ENCODE measurements around the gene HNRNPDL.
A peak's percentile ranks its signal among the peaks of the same experiment; 100 is the strongest.
"Not testable (repeated sequence)": the region's sequence is repeated elsewhere in the genome, so short reads cannot be mapped to it uniquely, and the experiment has no call there.

Gene HNRNPDL

GRCh38 chr4:82388405-82388804 lies 41.9 kb downstream of the HNRNPDL start:
- Histone ChIP-seq H3K9ac (ENCODE audit: low read length in 2 of 2) (no peak overlapping the region), H3K27me3 (ENCODE audit: control insufficient read depth in 1 of 2, insufficient read depth in 2 of 2, low read length in 2 of 2) (no peaks in the 10 kb centered on the region), H3K27ac (ENCODE audit: low read length) (no peak overlapping the region), H3K36me3 (ENCODE audit: control insufficient read depth in 2 of 2, insufficient read depth in 2 of 2, low read length in 2 of 2) (no peaks in the 10 kb centered on the region), H3K4me3 (ENCODE audit: low read length in 2 of 2) (no peak overlapping the region), H3K9me3 (ENCODE audit: control insufficient read depth in 2 of 2, low read length in 2 of 2) (no peaks in the 10 kb centered on the region), H3K4me1 (ENCODE audit: control insufficient read depth, insufficient read depth, low read length) (no peaks in the 10 kb centered on the region)

DNA sequence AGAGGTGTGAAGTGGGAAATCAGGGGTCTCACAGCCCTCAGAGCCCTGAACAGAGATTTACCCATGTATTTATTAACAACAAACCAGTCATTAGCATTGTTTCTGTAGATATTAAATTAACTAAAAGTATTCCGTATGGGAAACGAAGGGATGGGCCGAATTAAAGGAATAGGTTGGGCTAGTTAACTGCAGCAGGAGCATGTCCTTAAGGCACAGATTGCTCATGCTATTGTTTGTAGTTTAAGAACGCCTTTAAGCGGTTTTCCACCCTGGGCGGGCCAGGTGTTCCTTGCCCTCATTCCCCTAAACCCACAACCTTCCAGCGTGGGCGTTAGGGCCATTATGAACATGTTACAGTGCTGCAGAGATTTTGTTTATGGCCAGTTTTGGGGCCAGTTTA lies 44.0 kb downstream of the HNRNPDL start:
- H3K4me3 ChIP-seq (ENCODE audit: low read length in 2 of 2); H3K9ac ChIP-seq (ENCODE audit: low read length in 2 of 2); H3K36me3 ChIP-seq (ENCODE audit: control insufficient read depth in 2 of 2, insufficient read depth in 2 of 2, low read length in 2 of 2); H3K27ac ChIP-seq (ENCODE audit: low read length); H3K9me3 ChIP-seq (ENCODE audit: control insufficient read depth in 2 of 2, low read length in 2 of 2); H3K27me3 ChIP-seq (ENCODE audit: control insufficient read depth in 1 of 2, insufficient read depth in 2 of 2, low read length in 2 of 2); H3K4me1 ChIP-seq (ENCODE audit: control insufficient read depth, insufficient read depth, low read length): not testable (repeated sequence)

GRCh38 chr4:82382751-82383150 lies 47.5 kb downstream of the HNRNPDL start:
- H3K9me3 ChIP-seq (ENCODE audit: control insufficient read depth in 2 of 2, low read length in 2 of 2): no peaks in the 10 kb centered on the region
- H3K36me3 ChIP-seq (ENCODE audit: control insufficient read depth in 2 of 2, insufficient read depth in 2 of 2, low read length in 2 of 2): no peaks in the 10 kb centered on the region
- no peak overlapping the region for H3K27ac ChIP-seq (ENCODE audit: low read length)
- no peaks in the 10 kb centered on the region for H3K27me3 ChIP-seq (ENCODE audit: control insufficient read depth in 1 of 2, insufficient read depth in 2 of 2, low read length in 2 of 2)
- H3K4me1 ChIP-seq (ENCODE audit: control insufficient read depth, insufficient read depth, low read length): no peaks in the 10 kb centered on the region
- H3K4me3 ChIP-seq (ENCODE audit: low read length in 2 of 2): no peak overlapping the region
- H3K9ac ChIP-seq (ENCODE audit: low read length in 2 of 2): no peak overlapping the region

GRCh38 chr4:82381661-82382296 lies 48.5 kb downstream of the HNRNPDL start:
- no peak overlapping the region for H3K27ac ChIP-seq (ENCODE audit: low read length)
- no peaks in the 10 kb centered on the region for H3K27me3 ChIP-seq (ENCODE audit: control insufficient read depth in 1 of 2, insufficient read depth in 2 of 2, low read length in 2 of 2)
- no peaks in the 10 kb centered on the region for H3K36me3 ChIP-seq (ENCODE audit: control insufficient read depth in 2 of 2, insufficient read depth in 2 of 2, low read length in 2 of 2)
- no peaks in the 10 kb centered on the region for H3K4me1 ChIP-seq (ENCODE audit: control insufficient read depth, insufficient read depth, low read length)
- H3K4me3 ChIP-seq (ENCODE audit: low read length in 2 of 2): no peak overlapping the region
- H3K9ac ChIP-seq (ENCODE audit: low read length in 2 of 2): no peak overlapping the region
- no peaks in the 10 kb centered on the region for H3K9me3 ChIP-seq (ENCODE audit: control insufficient read depth in 2 of 2, low read length in 2 of 2)

DNA sequence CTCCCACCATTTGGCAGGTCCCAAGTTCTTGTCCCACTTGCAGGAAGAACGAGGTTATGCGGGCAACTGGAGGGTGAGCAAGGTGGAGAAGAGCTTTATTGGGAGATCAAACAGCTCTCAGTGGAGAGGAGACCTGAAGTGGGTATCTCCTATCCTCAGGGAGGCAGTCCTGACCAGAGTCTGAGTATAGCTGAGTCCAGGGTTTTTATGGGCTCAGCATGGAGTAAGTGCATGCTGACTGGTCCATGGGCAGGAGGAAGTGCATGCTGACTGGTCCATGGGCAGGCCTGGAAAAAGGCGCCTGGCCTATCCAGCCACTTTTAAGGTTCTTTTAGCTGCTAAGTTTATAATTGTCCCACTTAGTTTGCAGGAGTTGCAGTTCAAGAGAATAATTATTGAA lies 49.0 kb downstream of the HNRNPDL start:
- H3K27me3 ChIP-seq (ENCODE audit: control insufficient read depth in 1 of 2, insufficient read depth in 2 of 2, low read length in 2 of 2): no peaks in the 10 kb centered on the region
- H3K36me3 ChIP-seq (ENCODE audit: control insufficient read depth in 2 of 2, insufficient read depth in 2 of 2, low read length in 2 of 2): no peaks in the 10 kb centered on the region
- no peak overlapping the region for H3K4me3 ChIP-seq (ENCODE audit: low read length in 2 of 2)
- no peak overlapping the region for H3K27ac ChIP-seq (ENCODE audit: low read length)
- no peak overlapping the region for H3K9ac ChIP-seq (ENCODE audit: low read length in 2 of 2)
- no peaks in the 10 kb centered on the region for H3K4me1 ChIP-seq (ENCODE audit: control insufficient read depth, insufficient read depth, low read length)
- H3K9me3 ChIP-seq (ENCODE audit: control insufficient read depth in 2 of 2, low read length in 2 of 2): no peaks in the 10 kb centered on the region

DNA sequence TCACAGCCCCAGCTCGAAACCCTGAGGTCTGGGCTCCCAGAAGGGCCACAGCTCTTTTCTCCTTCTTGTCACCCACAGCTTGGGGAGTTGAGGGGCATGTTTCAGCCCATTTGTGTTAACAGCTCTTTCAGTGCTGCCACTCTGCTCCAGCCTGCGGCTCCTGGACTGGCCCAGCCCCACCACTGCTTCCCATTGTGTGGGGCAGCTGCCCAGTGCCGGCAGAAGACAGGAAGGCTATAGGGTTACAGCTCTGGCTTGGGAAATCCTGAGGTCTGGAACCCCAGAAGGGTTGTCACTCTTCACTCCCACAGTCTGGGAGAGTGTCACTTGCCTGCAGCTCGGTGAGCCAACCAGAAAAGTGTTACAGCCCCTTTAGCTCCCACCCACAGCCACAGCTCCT lies 49.4 kb downstream of the HNRNPDL start:
- H3K4me1 ChIP-seq (ENCODE audit: control insufficient read depth, insufficient read depth, low read length): no peaks in the 10 kb centered on the region
- H3K27me3 ChIP-seq (ENCODE audit: control insufficient read depth in 1 of 2, insufficient read depth in 2 of 2, low read length in 2 of 2): no peaks in the 10 kb centered on the region
- no peaks in the 10 kb centered on the region for H3K36me3 ChIP-seq (ENCODE audit: control insufficient read depth in 2 of 2, insufficient read depth in 2 of 2, low read length in 2 of 2)
- no peak overlapping the region for H3K27ac ChIP-seq (ENCODE audit: low read length)
- H3K9me3 ChIP-seq (ENCODE audit: control insufficient read depth in 2 of 2, low read length in 2 of 2): no peaks in the 10 kb centered on the region
- no peak overlapping the region for H3K9ac ChIP-seq (ENCODE audit: low read length in 2 of 2)
- H3K4me3 ChIP-seq (ENCODE audit: low read length in 2 of 2): no peak overlapping the region

DNA sequence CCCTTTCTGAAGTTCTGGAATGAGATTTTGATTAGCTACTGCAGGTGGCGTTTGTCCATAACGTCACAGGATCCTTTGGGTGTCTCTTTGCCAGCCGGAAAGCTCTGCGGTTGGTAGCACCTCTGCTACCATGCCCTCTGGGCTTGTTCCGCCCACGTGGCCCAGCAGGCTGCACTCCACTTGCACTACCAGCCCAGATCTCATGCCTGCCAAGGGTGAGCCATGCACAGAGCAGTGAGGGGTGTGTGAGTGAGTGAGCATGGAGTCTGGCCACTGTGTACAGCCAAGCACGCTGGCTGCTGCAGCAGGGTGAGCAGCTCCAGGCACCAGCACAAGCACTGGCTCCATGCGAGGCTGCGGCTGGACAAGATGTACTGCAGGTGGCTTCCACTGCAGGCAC lies 49.9 kb downstream of the HNRNPDL start:
- Histone ChIP-seq H3K27ac (ENCODE audit: low read length) (no peak overlapping the region), H3K4me1 (ENCODE audit: control insufficient read depth, insufficient read depth, low read length) (no peaks in the 10 kb centered on the region), H3K36me3 (ENCODE audit: control insufficient read depth in 2 of 2, insufficient read depth in 2 of 2, low read length in 2 of 2) (no peaks in the 10 kb centered on the region), H3K4me3 (ENCODE audit: low read length in 2 of 2) (no peak overlapping the region), H3K9ac (ENCODE audit: low read length in 2 of 2) (no peak overlapping the region), H3K27me3 (ENCODE audit: control insufficient read depth in 1 of 2, insufficient read depth in 2 of 2, low read length in 2 of 2) (no peaks in the 10 kb centered on the region), H3K9me3 (ENCODE audit: control insufficient read depth in 2 of 2, low read length in 2 of 2) (no peaks in the 10 kb centered on the region)

- Histone ChIP-seq H3K27me3 (ENCODE audit: control insufficient read depth in 1 of 2, insufficient read depth in 2 of 2, low read length in 2 of 2) (no peaks in the 10 kb centered on the region), H3K36me3 (ENCODE audit: control insufficient read depth in 2 of 2, insufficient read depth in 2 of 2, low read length in 2 of 2) (no peaks in the 10 kb centered on the region), H3K4me3 (ENCODE audit: low read length in 2 of 2) (peak overlapping the region; percentile 22 to 96), H3K9me3 (ENCODE audit: control insufficient read depth in 2 of 2, low read length in 2 of 2) (no peaks in the 10 kb centered on the region), H3K4me1 (ENCODE audit: control insufficient read depth, insufficient read depth, low read length) (peaks cover 6% of the 10 kb centered on the region), H3K9ac (ENCODE audit: low read length in 2 of 2) (no peak overlapping the region), H3K27ac (ENCODE audit: low read length) (no peak overlapping the region)
Observed at GRCh38 chr4:82376109-82376508, 54.2 kb downstream of the HNRNPDL start.

- H3K27me3 ChIP-seq (ENCODE audit: control insufficient read depth in 1 of 2, insufficient read depth in 2 of 2, low read length in 2 of 2): no peaks in the 10 kb centered on the region
- peak within 1 kb of the TSS; percentile 95 for H3K27ac ChIP-seq (ENCODE audit: low read length)
- H3K36me3 ChIP-seq (ENCODE audit: control insufficient read depth in 2 of 2, insufficient read depth in 2 of 2, low read length in 2 of 2): peaks cover 0 to 3% of the 10 kb centered on the region in 2 donors
- H3K4me3 ChIP-seq (ENCODE audit: low read length in 2 of 2): peak within 1 kb of the TSS; percentile 96 to 100
- H3K9ac ChIP-seq (ENCODE audit: low read length in 2 of 2): peak within 1 kb of the TSS; percentile 89 to 95
- H3K4me1 ChIP-seq (ENCODE audit: control insufficient read depth, insufficient read depth, low read length): peaks cover 10% of the 10 kb centered on the region
- no peaks in the 10 kb centered on the region for H3K9me3 ChIP-seq (ENCODE audit: control insufficient read depth in 2 of 2, low read length in 2 of 2)
Observed at GRCh38 chr4:82373816-82374625, 56.2 kb downstream of the HNRNPDL start, which contains the start of gene HNRNPD. Gene HNRNPD, minus strand, starts transcription at chr4:82373991. Its CDS starts 313 bp downstream, at chr4:82373678.

DNA sequence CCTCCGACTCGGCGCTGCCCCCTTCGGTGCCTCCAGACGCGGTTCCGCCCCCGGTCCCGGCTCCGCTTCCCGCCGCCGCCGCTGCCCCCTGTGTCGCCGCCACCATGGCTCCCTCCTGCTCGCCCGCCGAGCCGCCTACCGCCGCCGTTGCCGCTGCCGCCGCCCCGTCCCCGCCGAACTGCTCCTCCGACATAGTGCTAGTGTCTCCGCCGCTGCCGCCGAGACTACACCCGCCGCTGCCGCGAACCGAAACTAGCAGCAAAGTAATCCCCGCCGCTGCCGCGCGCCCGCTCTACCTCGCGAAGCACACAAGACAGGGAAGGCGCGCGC lies 56.8 kb downstream of the HNRNPDL start:
- Histone ChIP-seq H3K27ac (ENCODE audit: low read length) (peak overlapping the region; percentile 95), H3K4me1 (ENCODE audit: control insufficient read depth, insufficient read depth, low read length) (peaks cover 10% of the 10 kb centered on the region), H3K36me3 (ENCODE audit: control insufficient read depth in 2 of 2, insufficient read depth in 2 of 2, low read length in 2 of 2) (peaks cover 0 to 3% of the 10 kb centered on the region in 2 donors), H3K9ac (ENCODE audit: low read length in 2 of 2) (peak overlapping the region; percentile 89 to 95), H3K4me3 (ENCODE audit: low read length in 2 of 2) (peak overlapping the region; percentile 96 to 100), H3K27me3 (ENCODE audit: control insufficient read depth in 1 of 2, insufficient read depth in 2 of 2, low read length in 2 of 2) (no peaks in the 10 kb centered on the region), H3K9me3 (ENCODE audit: control insufficient read depth in 2 of 2, low read length in 2 of 2) (no peaks in the 10 kb centered on the region)
